ENCODE results near the gene ELF2. TPM values are rescaled to one million over a fixed set of nuclear protein-coding genes. Genes with fewer than 3 reads are reported as not detected.
A peak's percentile ranks its signal among the peaks of the same experiment; 100 is the strongest.
"Not testable (repeated sequence)": the region's sequence is repeated elsewhere in the genome, so short reads cannot be mapped to it uniquely, and the experiment has no call there.

The ELF2 gene
- total RNA-seq, 6 donors from 2014 or later: 34.5 to 87.0 (median 39.1) TPM

DNA sequence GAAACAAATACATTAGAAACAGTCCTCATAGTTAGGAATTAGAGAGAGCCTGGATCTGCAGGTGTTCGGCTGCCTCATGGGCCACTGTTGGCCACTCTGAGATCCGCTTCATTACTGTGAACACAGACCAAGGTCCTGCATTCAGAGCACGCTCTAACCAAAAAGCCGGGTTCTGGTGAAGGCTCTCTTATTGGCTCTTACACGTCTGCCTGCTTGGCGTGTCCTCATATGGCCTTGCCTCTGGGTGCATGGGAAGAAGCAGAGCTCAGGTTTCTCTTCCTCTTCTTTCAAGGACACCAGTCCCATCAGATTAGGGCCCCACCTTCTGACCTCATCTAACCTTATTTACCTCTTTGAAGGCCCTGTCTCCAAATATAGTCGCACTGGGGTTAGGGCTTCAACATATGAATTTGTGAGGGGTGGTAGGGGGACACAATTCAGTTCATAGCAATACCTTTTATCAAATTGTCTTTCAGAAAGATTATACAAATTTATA lies 37.1 kb upstream of the ELF2 start:
- no peaks in the 10 kb centered on the region for H3K27me3 ChIP-seq
- TF ChIP-seq POLR2A (IDR thresholded peaks at IDR 0.05) (no peak), POLR2AphosphoS5 (IDR thresholded peaks at IDR 0.05) (no peak)
- TF ChIP-seq, protein P1, sequence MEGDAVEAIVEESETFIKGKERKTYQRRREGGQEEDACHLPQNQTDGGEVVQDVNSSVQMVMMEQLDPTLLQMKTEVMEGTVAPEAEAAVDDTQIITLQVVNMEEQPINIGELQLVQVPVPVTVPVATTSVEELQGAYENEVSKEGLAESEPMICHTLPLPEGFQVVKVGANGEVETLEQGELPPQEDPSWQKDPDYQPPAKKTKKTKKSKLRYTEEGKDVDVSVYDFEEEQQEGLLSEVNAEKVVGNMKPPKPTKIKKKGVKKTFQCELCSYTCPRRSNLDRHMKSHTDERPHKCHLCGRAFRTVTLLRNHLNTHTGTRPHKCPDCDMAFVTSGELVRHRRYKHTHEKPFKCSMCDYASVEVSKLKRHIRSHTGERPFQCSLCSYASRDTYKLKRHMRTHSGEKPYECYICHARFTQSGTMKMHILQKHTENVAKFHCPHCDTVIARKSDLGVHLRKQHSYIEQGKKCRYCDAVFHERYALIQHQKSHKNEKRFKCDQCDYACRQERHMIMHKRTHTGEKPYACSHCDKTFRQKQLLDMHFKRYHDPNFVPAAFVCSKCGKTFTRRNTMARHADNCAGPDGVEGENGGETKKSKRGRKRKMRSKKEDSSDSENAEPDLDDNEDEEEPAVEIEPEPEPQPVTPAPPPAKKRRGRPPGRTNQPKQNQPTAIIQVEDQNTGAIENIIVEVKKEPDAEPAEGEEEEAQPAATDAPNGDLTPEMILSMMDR (IDR thresholded peaks at IDR 0.05): no peak
- H3K27ac ChIP-seq: no peak overlapping the region
- DNase-seq (peak in 1 of 2 donors; percentile 51), ATAC-seq (ENCODE audit: low FRiP score in 2 of 2) (peak; percentile 49 to 88)
- no peak overlapping the region for H3K4me3 ChIP-seq
- peaks cover 0 to 4% (median 0%) of the 10 kb centered on the region in 4 donors for H3K4me1 ChIP-seq
- 49 to 65% methylated on average over 7 of the region's 7 CpGs for WGBS, 2 donors
- no peaks in the 10 kb centered on the region for H3K9me3 ChIP-seq
- no peaks in the 10 kb centered on the region for H3K36me3 ChIP-seq

DNA sequence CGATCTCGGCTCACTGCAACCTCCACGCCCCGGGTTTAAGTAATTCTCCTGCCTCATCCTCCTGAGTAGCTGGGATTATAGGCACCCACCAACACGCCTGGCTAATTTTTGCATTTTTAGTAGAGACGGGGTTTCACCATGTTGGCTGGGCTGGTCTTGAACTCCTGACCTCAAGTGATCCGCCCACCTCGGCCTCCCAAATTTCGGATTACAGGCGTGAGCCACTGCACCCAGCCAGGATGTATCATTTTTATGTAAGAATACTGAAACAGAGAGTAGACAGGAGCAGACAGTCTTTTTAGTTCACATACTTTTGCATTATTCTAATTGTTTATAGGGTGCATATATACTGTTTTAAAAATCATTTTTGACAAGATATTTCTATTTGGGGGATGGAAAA lies 36.6 kb upstream of the ELF2 start:
- 92 to 95% methylated on average over 10 of the region's 10 CpGs for WGBS, 2 donors
- H3K36me3 ChIP-seq; H3K27ac ChIP-seq; H3K9me3 ChIP-seq; ATAC-seq (ENCODE audit: low FRiP score in 2 of 2); DNase-seq; H3K27me3 ChIP-seq; H3K4me3 ChIP-seq; H3K4me1 ChIP-seq: not testable (repeated sequence)

DNA sequence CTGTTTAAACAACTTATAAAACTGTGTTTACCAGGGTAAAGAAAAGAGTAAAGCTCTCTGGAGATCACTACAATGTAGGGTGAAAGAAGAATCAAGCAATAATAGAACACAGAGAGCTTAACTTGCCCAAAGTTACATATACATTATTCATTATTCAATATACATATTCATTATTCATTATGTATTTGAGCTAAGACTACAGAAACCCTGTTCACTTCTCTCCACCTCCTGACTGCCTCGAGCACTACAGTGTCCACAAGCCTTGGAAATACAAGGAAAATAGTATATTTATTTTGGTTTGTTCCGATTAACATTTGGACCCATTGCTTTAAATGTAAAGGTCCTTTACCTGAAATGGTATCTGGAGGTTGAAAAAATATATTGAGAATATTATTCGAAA lies 35.9 kb upstream of the ELF2 start:
- no peak overlapping the region for H3K27ac ChIP-seq
- no peaks in the 10 kb centered on the region for H3K9me3 ChIP-seq
- no peak overlapping the region for H3K4me3 ChIP-seq
- H3K36me3 ChIP-seq: no peaks in the 10 kb centered on the region
- H3K27me3 ChIP-seq: no peaks in the 10 kb centered on the region
- DNase-seq (no peak), ATAC-seq (ENCODE audit: low FRiP score in 2 of 2) (no peak)
- no peak for TF ChIP-seq POLR2A (IDR thresholded peaks at IDR 0.05)
- no peak for TF ChIP-seq POLR2AphosphoS5 (IDR thresholded peaks at IDR 0.05)
- TF ChIP-seq, protein P1 (IDR thresholded peaks at IDR 0.05): no peak
- no peak for TF ChIP-seq EP300 (IDR thresholded peaks at IDR 0.05)
- 92 to 95% methylated on average over 3 of the region's 3 CpGs for WGBS, 2 donors
- H3K4me1 ChIP-seq: peaks cover 0 to 4% (median under 1%) of the 10 kb centered on the region in 4 donors

DNA sequence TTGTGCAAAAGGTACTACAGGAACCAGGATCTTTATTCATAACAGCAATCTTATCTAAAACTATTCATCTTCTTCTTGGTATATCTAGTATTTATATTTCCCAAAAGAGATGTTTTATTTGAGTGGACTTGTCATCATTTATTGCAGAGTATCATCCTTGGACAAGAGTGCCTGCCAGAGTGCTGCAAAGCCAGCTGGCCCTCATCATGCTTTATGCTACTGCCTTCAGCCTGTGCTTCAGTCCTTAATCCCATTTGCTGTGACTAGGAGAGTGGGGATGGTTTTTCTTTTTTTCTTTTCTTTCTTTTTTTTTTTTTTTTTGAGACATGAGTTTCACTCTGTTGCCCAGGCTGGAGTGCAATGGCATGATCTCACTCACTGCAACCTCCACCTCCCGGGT lies 33.5 kb upstream of the ELF2 start:
- ATAC-seq (ENCODE audit: low FRiP score in 2 of 2) (peak in 1 of 2 donors; percentile 39), DNase-seq (no peak)
- TF ChIP-seq EP300 (IDR thresholded peaks at IDR 0.05) (no peak), POLR2A (IDR thresholded peaks at IDR 0.05) (no peak), POLR2AphosphoS5 (IDR thresholded peaks at IDR 0.05) (no peak)
- TF ChIP-seq, protein P1 (IDR thresholded peaks at IDR 0.05): no peak
- H3K27me3 ChIP-seq: no peaks in the 10 kb centered on the region
- no peaks in the 10 kb centered on the region for H3K36me3 ChIP-seq
- H3K4me3 ChIP-seq: no peak overlapping the region
- H3K27ac ChIP-seq: no peak overlapping the region
- 95 to 100% methylated on average over 1 of the region's 1 CpG for WGBS, 2 donors
- peaks cover 0 to 4% (median 2%) of the 10 kb centered on the region in 4 donors for H3K4me1 ChIP-seq
- no peaks in the 10 kb centered on the region for H3K9me3 ChIP-seq

DNA sequence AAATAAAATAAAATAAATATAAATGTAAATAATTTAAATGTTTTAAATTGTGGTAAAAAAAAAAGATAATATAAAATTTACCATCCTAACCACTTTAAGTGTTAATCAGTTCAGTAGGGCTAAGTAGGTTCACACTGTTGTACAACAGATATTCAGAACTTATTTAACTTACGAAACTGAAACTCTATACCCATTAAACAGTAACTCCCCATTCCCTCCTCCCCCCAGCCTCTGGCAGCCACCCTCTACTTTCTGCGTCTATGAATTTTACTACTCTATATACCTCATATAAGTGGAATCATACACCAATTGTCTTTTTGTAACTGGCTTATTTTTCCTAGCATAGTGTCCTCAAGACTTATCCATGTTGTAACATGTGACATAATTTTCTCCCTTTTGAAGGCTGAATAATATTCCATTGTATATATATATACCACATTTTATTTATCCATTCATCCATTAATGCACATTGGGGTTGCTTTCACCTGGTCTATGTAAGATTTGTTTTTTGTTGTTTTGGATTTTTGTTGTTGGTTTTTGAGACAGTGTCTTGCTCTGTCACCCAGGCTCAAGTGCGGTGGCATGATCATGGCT lies 32.5 kb upstream of the ELF2 start:
- ATAC-seq (ENCODE audit: low FRiP score in 2 of 2) (no peak), DNase-seq (no peak)
- WGBS, 2 donors: 92 to 95% methylated on average over 3 of the region's 3 CpGs
- Histone ChIP-seq H3K4me1 (peaks cover 0 to 4% (median 2%) of the 10 kb centered on the region in 4 donors), H3K27me3 (no peaks in the 10 kb centered on the region), H3K36me3 (no peaks in the 10 kb centered on the region), H3K27ac (no peak overlapping the region), H3K4me3 (no peak overlapping the region), H3K9me3 (no peaks in the 10 kb centered on the region)
- TF ChIP-seq EP300 (IDR thresholded peaks at IDR 0.05): no peak
- TF ChIP-seq POLR2AphosphoS5 (IDR thresholded peaks at IDR 0.05): no peak
- TF ChIP-seq, protein P1 (IDR thresholded peaks at IDR 0.05): no peak
- TF ChIP-seq POLR2A (IDR thresholded peaks at IDR 0.05): no peak
